Measurements from ENCODE around the gene RESF1. TPM values are rescaled to one million over a fixed set of nuclear protein-coding genes. Genes with fewer than 3 reads are reported as not detected.

Gene RESF1
- total RNA-seq, 1 experiment from 2014 or later: 38.1 TPM

DNA sequence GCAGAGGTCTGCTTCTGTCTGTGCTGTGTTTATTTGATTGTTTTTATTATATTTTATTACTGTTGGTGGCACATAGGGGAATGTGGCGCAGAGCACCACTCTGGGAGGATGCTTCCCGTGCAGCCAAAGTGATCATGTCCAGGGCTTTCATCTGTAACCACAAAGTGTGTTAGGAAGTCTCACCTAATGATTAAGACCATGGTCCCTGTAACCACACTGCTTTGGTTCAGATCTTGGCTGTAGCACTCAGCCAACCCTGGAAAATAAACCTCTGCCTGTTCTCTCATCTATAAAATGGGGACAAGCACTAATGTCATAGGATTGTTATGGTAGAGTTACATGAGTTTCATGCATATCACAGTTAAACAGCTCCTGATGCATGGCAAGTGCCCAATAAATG lies 1.9 kb downstream of the RESF1 start:
- no peak for DNase-seq (ENCODE audit: low read depth)

GRCh38 chr12:31962076-31962475 lies 2.9 kb downstream of the RESF1 start:
- no peak for DNase-seq (ENCODE audit: low read depth)

- DNase-seq (ENCODE audit: low read depth): no peak
These were observed 5.1 kb downstream of the RESF1 start for GRCh38 chr12:31964280-31964679.

GRCh38 chr12:31965090-31965489 lies 5.9 kb downstream of the RESF1 start:
- DNase-seq (ENCODE audit: low read depth): no peak

DNA sequence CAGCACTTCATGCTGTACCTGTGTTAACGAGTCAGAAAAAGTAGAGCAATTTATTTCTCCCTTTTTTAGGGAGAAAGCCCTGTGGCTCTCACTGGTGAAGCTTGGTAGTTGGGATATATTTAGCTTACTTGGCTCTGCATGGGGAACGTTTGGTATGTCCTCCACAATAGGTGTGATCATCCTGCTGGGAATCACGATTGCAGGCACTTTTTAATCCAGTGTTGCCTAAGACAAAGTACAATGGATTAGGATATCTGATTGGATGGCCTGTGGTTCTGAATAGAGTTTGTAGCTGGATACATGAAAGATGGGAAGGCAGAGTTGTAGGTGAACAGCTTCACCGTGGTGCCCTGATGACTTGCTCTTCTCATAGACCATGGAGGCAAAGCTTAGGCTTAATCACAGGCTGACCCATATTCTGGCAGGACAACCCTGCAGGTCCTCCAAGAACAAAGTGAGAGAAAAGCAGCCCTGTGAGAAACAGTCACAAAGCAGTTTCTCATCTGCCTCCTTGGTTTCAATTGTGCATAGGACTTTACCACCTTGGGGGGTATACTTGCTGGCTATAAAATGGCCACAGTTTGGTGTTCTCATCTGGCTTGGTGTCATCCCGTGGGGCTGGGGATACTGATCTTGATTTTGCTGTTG lies 7.5 kb downstream of the RESF1 start:
- no peak for DNase-seq (ENCODE audit: low read depth)

DNA sequence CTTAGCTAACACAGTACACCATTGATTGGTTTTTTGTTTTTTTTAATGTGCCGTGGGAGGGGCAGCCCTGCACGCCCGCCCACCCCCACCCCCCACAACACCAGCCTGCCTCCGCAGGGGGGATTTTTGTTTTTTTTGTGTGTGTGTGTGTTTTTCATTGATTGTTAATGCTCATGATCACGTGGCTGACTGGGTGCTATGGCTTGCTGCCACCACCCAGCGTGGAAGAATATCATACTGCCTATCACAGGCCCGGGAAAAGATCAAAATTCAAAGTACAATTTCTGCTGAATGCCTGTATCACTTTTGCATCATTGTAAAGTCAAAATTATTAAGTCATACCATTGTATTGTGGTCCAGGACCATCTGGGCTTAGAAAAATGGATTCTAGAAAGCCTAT lies 8.3 kb downstream of the RESF1 start:
- no peak for DNase-seq (ENCODE audit: low read depth)

GRCh38 chr12:31970199-31970598 lies 11.0 kb downstream of the RESF1 start:
- no peak for DNase-seq (ENCODE audit: low read depth)

DNA sequence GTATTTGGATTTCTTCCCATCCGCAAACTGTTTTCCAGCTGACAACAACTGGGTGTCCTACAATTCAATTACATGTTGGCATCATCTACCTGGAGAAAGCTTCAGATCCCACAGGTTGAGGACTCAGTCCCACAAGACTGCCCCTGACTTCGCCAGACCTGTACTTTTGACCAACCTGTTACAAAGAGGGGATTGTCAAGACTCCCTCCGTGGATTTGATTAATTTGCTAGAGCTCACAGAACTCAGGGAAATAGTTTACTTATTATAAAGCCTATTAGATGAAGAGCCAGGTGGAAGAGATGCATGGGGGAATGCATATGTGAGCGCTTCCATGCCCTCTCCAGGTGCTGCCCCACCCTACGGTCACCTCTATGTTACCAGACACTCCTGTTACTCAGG lies 14.6 kb downstream of the RESF1 start:
- DNase-seq (ENCODE audit: low read depth): no peak

- no peak for DNase-seq (ENCODE audit: low read depth)
These were observed 15.5 kb downstream of the RESF1 start for GRCh38 chr12:31974673-31975072.

DNA sequence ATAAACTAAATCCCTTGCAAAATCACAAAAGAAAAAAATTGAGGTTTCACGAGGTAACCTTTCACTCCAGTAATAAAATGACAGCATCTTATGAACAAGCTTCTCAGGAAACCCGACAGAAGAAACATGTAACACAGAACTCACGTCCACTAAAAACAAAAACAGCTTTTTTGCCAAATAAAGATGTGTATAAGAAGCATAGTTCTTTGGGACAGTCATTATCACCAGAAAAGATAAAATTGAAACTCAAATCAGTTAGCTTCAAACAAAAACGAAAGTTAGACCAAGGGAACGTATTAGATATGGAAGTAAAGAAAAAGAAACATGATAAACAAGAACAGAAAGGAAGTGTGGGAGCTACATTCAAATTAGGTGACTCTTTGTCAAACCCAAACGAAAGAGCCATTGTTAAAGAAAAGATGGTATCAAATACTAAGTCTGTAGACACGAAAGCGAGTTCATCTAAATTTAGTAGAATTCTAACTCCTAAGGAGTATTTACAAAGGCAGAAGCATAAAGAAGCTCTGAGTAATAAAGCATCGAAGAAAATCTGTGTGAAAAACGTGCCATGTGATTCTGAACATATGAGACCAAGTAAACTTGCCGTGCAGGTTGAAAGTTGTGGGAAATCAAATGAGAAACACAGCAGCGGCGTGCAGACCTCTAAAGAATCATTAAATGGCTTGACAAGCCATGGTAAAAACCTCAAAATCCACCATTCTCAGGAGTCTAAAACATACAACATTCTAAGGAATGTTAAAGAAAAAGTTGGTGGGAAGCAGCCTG lies 25.8 kb downstream of the RESF1 start:
- no peak for DNase-seq (ENCODE audit: low read depth)

GRCh38 chr12:31985832-31986231 lies 26.6 kb downstream of the RESF1 start:
- DNase-seq (ENCODE audit: low read depth): no peak

- DNase-seq (ENCODE audit: low read depth): no peak
These were observed 30.6 kb downstream of the RESF1 start for GRCh38 chr12:31989571-31990362.

GRCh38 chr12:31991146-31991545 lies 31.9 kb downstream of the RESF1 start:
- DNase-seq (ENCODE audit: low read depth): no peak

DNA sequence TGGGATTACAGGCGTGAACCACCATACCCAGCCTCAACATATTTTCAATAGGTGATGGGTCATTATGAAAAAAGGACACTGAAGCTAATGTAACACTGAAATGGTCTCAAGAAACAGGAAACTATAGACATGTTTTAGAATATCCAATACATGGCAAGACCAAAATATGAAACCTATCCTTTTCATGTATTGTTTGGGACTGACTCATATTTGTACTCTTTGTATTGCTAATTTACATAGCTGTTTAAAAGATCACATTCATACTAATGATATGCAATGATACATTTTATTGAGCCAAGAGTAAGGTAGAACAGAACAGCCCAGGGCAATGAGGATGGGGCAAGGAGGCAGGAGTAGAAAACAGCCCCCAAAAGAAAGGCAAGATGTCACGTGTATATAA lies 32.6 kb downstream of the RESF1 start:
- DNase-seq (ENCODE audit: low read depth): no peak

GRCh38 chr12:31999692-32000091 lies 40.5 kb downstream of the RESF1 start:
- DNase-seq (ENCODE audit: low read depth): no peak

DNA sequence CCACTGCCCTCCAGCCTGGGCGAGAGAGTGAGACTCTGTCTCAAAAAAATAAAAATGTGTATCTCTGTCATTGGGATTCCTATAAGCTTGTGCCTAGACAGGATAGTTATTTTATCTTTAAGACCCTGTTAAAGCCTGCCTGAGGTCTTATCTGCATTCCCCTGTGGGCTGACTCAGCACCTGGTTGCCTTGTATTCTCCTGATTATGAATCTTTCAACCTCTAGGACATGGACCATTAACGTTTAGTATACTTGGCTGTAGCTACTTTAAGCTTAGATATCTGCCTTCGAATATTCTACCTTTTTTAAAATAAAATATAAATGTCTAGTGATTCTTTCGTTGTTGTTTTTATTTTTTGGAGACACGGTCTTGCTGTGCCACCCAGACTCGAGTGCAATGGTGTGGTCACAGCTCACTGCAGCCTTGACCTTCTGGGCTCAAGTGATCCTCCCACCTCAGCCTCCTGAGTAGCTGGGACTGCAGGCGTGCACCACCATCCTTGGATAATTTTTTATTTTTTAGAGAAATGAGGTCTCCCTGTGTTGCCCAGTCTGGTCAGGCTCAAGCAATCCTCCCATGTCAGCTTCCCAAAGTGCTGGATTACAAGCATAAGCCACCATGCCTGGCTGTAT lies 41.3 kb downstream of the RESF1 start:
- no peak for DNase-seq (ENCODE audit: low read depth)

GRCh38 chr12:32002848-32003493 lies 43.8 kb downstream of the RESF1 start:
- DNase-seq (ENCODE audit: low read depth): no peak

DNA sequence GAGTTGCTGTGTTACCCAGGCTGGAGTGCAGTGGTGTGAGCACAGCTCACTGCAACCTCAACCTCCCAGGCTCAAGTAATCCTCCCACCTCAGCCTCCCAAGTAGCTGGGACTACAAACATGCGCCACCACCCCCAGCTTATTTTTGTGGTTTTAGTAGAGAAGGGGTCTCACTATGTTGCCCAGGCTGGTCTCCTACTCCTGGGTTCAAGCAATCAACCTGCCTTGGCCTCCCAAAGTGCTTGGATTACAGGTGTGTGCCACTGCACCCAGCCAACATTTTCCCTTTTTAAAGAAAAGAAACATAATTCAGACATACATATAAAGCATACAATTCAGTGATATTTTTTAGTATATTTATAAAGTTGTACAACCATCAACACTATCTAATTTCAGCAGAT lies 44.4 kb downstream of the RESF1 start:
- no peak for DNase-seq (ENCODE audit: low read depth)

DNA sequence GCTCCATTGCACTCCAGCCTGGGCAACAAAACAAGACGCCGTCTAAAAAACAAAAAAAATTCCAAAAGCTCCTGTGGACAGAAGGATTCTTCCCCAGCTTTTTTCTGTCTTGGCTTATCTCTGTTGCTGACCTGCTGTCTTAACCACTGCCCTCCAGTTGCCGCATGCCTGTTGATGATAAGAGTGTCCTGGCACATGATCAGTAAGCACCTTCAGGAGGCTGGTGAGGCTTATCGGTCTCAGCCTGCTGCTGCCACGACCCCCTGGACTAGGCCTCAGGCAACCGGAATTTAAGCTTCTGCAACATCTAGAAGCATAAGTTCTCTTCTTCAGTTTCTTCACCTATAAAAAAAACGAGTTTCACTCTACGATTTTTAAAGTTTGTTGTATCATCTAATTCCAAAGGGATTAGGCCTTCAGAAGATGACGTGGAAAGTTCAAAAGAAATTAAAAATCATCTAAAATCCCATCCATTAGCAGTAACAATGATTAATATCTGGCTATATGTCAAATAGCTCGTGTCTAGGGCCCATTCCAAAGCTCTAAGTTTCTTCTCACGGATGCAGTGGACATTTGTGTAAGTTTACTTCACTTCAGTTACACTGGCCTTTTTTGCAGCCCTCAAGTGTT lies 46.4 kb downstream of the RESF1 start:
- DNase-seq (ENCODE audit: low read depth): no peak

Measured in RPMI7951 (cell line).